LNCaP clone FGC (cell line): Measurements from ENCODE around the gene MIPOL1.
"Not testable (repeated sequence)": the region's sequence is repeated elsewhere in the genome, so short reads cannot be mapped to it uniquely, and the experiment has no call there.

ENCODE experiments used
- DNase-seq: peaks from one replicate; pipeline ENCODE4 v3.0.0-alpha.2; 2011; ENCODE audit warnings: low read depth
- H3K4me3 ChIP-seq: 2 replicates; pipeline ENCODE4 v1.5.1; 2011; ENCODE audit warnings: mild to moderate bottlenecking, low read depth, low read length, control low read depth
- TF ChIP-seq, protein P1 (sequence below): IDR thresholded peaks from 2 replicates; pipeline ENCODE4 v1.5.1; 2012; ENCODE audit warnings: mild to moderate bottlenecking; ENCODE audit not compliant: control insufficient read depth, insufficient read depth; ENCODE audit errors: extremely low read depth

The MIPOL1 gene

DNA sequence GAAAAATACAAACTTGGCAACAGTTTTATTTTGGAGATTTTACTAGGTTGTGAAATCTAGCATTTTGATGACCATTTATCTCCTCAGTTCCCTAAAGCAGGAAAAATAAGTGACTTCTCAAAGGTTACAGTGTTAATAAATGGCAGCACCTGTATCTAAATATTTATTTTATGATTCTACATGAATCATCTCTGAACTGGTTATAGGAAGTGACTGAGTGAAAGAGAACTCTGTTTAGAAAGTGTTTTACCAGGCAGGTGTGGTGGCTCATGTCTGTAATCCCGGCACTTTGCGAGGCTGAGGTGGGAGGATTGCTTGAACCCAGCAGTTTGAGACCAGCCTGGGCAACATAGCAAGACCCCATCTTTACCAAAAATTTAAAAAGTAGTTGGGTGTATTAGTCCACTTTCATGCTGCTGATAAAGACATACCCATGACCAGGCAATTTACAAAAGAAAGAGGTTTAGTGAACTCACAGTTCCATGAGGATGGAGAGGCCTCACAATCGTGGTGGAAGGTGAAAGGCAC is 26.3 kb downstream of the MIPOL1 start:
- DNase-seq, result no peak
- no peak overlapping the region for H3K4me3 ChIP-seq
- TF ChIP-seq, protein P1, sequence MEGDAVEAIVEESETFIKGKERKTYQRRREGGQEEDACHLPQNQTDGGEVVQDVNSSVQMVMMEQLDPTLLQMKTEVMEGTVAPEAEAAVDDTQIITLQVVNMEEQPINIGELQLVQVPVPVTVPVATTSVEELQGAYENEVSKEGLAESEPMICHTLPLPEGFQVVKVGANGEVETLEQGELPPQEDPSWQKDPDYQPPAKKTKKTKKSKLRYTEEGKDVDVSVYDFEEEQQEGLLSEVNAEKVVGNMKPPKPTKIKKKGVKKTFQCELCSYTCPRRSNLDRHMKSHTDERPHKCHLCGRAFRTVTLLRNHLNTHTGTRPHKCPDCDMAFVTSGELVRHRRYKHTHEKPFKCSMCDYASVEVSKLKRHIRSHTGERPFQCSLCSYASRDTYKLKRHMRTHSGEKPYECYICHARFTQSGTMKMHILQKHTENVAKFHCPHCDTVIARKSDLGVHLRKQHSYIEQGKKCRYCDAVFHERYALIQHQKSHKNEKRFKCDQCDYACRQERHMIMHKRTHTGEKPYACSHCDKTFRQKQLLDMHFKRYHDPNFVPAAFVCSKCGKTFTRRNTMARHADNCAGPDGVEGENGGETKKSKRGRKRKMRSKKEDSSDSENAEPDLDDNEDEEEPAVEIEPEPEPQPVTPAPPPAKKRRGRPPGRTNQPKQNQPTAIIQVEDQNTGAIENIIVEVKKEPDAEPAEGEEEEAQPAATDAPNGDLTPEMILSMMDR, result no peak

DNA sequence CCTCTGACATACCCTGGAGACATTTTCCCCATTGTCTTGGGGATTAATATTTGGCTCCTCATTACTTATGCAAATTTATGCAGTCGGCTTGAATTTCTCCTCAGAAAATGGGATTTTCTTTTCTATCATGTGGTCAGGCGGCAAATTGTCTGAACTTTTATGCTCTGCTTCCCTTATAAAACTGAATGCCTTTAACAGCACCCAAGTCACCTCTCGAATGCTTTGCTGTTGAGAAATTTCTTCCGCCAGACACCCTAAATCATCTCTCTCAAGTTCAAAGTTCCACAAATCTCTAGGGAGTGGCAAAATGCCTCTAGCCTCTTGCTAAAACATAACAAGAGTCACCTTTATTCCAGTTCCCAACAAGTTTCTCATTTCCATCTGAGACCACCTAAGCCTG is 27.9 kb downstream of the MIPOL1 start:
- not testable (repeated sequence) for DNase-seq, H3K4me3 ChIP-seq

DNA sequence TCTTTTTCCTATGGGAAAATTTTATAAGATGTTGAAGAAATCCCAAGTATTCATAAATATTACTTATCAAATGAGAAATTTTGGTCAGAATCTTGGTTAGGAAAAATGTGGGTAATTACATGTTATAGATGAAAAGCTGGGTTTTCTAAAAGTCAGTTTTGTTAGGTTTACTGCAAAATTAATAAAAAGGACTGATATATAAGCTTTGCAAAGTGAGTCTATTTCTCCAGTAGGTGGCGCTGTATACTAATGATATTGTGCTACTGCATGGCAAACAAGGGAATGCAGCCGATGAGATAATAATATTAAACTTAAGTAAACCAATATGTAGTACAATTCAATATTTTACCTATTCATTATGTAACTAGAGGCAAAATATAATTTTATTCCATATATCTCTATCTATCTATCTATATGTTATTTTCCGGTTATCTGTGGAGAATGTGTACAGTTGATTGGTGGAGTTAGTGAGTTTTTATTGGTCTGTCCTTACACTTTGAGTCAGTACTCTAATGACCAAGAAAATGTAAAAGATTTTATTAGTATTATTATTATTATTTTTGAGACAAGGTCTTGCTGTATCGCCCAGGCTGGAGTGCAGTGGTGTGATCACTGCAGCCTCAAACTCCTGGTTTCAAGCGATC is 32.9 kb downstream of the MIPOL1 start:
- TF ChIP-seq, protein P1, result peak; percentile 69
- DNase-seq, result peak; percentile 65
- H3K4me3 ChIP-seq, result no peak overlapping the region

DNA sequence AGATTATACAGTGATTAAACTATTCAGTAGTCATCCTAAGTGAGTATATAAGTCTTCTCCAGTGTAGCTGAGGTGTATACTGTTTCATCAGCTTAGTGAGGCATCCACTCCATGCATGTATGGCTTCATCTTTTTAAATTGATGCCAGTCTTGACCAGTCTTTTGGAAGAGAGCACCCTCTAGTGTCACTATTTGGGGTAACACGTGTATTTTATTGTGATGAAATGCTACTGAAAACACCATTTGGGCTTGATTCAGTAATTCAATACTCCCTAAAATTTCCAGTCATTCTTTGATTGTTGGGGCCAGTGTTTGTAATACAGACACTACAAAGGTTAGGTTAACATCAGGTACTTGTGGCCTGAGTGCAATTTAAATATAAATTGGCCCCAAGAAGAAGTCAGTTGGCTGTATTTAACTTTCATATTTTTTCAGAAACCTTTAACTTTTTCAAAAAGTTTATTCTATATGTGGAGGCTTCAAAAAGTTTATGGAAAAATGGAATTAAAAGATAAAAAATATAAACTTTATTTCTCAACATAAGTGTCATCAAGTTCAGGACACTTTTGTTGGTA is 35.3 kb downstream of the MIPOL1 start:
- DNase-seq, result no peak
- TF ChIP-seq, protein P1, result peak; percentile 35; the same call in 1 of the 2 replicates

DNA sequence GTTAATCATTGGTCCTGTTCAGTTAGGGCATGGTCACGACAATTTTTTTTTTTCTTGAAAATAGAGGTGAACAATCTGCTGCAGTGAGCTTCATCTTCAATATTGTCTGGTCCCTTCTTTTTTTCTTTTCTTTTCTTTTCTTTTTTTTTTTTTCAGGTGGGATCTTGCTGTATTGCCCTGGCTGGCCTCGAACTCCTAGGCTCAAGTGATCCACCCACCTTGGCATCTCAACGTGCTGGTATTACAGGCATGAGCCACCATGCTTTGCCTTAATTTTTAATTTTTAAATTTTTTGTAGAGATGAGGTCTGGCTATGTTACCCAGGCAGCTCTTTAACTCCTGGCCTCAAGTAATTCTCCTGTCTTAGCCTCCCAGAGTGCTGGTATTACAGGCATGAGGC is 36.5 kb downstream of the MIPOL1 start:
- H3K4me3 ChIP-seq, result no peak overlapping the region
- TF ChIP-seq, protein P1, result no peak
- no peak for DNase-seq

More for the DNA sequence above, 35.3 kb downstream of the MIPOL1 start:
- H3K4me3 ChIP-seq, result no peak overlapping the region

DNA sequence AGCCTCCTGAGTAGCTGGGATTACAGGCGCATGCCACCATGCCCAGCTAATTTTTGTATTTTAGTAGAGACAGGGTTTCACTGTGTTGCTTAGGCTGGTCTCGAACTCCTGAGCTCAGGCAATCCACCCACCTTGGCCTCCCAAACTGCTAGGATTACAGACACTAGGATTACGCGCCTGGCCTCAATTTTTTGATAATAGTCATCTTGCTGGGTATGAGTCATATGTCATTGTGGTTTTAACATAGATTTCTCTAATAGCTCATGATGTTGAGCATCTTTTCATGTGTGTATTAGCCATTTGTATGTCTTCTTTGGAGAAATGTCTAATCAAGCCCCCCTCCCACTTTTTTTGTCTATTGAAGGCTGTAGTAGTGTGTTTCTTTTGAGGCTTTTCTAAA is 38.3 kb downstream of the MIPOL1 start:
- DNase-seq, H3K4me3 ChIP-seq: not testable (repeated sequence)

DNA sequence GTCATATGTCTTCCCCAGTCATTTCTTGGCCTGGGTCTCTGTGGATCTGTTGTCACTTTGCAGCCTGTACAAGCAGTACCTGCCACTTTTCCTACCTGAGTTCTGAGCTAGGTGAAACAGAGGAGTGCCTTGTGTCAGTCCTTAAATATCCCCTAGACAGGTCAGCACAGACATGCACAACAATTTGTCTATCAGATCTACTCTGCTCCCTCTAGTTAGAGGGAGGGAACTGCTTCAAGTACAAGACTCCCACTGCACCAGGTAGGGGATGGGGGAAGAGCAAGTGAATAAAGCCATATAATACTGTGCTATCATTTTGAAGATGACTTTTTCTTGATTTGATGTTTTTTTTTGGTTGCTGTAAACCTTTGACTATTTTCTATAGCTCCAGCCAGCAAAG is 39.4 kb downstream of the MIPOL1 start:
- TF ChIP-seq, protein P1, result no peak
- no peak overlapping the region for H3K4me3 ChIP-seq
- DNase-seq, result no peak

DNA sequence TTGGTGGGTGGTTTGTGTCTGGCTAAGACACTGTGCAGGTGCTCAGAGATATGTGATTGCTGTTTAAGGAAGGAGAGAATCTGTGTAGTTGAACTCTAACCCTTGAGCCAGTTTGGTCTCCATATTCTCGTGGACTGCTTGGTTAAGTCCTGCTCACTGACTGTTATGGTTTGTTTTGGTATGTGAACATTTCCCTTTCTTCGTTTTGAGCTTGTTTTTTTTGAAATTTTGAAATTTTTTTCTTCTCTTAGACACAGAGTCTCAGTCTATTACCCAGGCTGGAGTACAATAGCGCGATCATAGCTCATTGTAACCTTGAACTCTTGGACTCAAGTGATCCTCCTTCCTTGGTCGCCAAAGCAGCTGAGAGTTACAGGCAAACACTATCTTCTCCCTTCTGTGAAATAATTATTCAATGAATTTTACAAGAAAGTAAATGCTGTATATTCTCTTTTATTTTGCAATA is 40.0 kb downstream of the MIPOL1 start:
- TF ChIP-seq, protein P1, result no peak
- no peak overlapping the region for H3K4me3 ChIP-seq
- no peak for DNase-seq
